CD4-positive, alpha-beta T cell (primary cell): ENCODE results near the gene RPS27L. TPM values are rescaled to one million over a fixed set of nuclear protein-coding genes. Genes with fewer than 3 reads are reported as not detected.

Experiments
- ATAC-seq: fragments of 200-7000 bp; cut with Tn5 transposase; one replicate; pipeline ENCODE4 v1.10.0; 2022; ENCODE audit warnings: mild to moderate bottlenecking; ENCODE audit not compliant: poor library complexity
- CTCF ChIA-PET: fragments of 350-600 bp; sonication (Branson Sonifier 250); formaldehyde crosslinking; loops from one replicate; lab custom pipeline; 2021; ENCODE audit warnings: antibody characterized with exemption, inconsistent platforms; lab: Charles Lee
- POLR2A ChIA-PET: fragments of 350-600 bp; sonication (Branson Sonifier 250); formaldehyde crosslinking; loops from one replicate; lab custom pipeline; 2021; ENCODE audit warnings: antibody characterized with exemption, inconsistent platforms; lab: Charles Lee
- DNase-seq, 14 experiments: peaks; one replicate each; pipeline ENCODE4 v3.0.0-alpha.2; 2013 to 2020; ENCODE audit warnings: mixed read lengths in 2 of 14
- H3K27ac ChIP-seq, 2 donors: one replicate each; pipeline versions ENCODE4 v1.5.1 to v1.7.0; 2013; ENCODE audit warnings: low read length in 2 of 2, low read depth in 1 of 2, mild to moderate bottlenecking in 1 of 2
- H3K27me3 ChIP-seq, 2 experiments: 1 replicate in 1 of 2; 2 replicates in 1 of 2; pipeline versions ENCODE4 v1.6.1 to v1.7.0; 2013; ENCODE audit warnings: low read length in 2 of 2, control low read depth in 1 of 2, mild to moderate bottlenecking in 1 of 2, moderate library complexity in 1 of 2; ENCODE audit not compliant: insufficient read depth in 2 of 2, control insufficient read depth in 1 of 2
- H3K36me3 ChIP-seq: one replicate; pipeline ENCODE4 v1.6.1; 2013; ENCODE audit warnings: low read length, control low read depth; ENCODE audit not compliant: insufficient read depth
- H3K4me1 ChIP-seq: one replicate; pipeline ENCODE4 v1.6.1; 2013; ENCODE audit warnings: low read length, control low read depth; ENCODE audit not compliant: insufficient read depth
- H3K4me3 ChIP-seq: one replicate; pipeline ENCODE4 v1.5.1; 2013; ENCODE audit warnings: mild to moderate bottlenecking, low read length, moderate library complexity
- H3K9me3 ChIP-seq, 2 experiments: 1 replicate in 1 of 2; 2 replicates in 1 of 2; pipeline versions ENCODE4 v1.6.1 to v1.7.0; 2013; ENCODE audit warnings: low read length in 2 of 2, mild to moderate bottlenecking in 2 of 2, control low read depth in 1 of 2, moderate library complexity in 1 of 2; ENCODE audit not compliant: control insufficient read depth in 1 of 2, insufficient read depth in 1 of 2
- H3K27ac Mint-ChIP-seq: one replicate; pipeline ENCODE4 v1.8.0; 2020; ENCODE audit warnings: mixed read lengths
- H3K27me3 Mint-ChIP-seq: one replicate; pipeline ENCODE4 v1.8.0; 2021; ENCODE audit warnings: mixed read lengths
- H3K36me3 Mint-ChIP-seq: one replicate; pipeline ENCODE4 v1.8.0; 2021; ENCODE audit warnings: low read depth, mixed read lengths
- H3K4me1 Mint-ChIP-seq: one replicate; pipeline ENCODE4 v1.8.0; 2021; ENCODE audit warnings: low read depth, mixed read lengths
- H3K4me3 Mint-ChIP-seq: one replicate; pipeline ENCODE4 v1.8.0; 2020; ENCODE audit warnings: mild to moderate bottlenecking, mixed read lengths
- H3K9me3 Mint-ChIP-seq: one replicate; pipeline ENCODE4 v1.8.0; 2020; ENCODE audit warnings: mixed read lengths
- CTCF ChIP-seq: fragments of 200-600 bp; IDR thresholded peaks from one replicate; pipeline ENCODE4 v1.8.0; 2022; ENCODE audit warnings: antibody characterized with exemption, mild to moderate bottlenecking
- intact Hi-C, 2 experiments: fragments of 100-400 bp; cut with DNase I in 1 of 2; cut with micrococcal nuclease in 1 of 2; formaldehyde crosslinking; loops; one replicate each; pipeline versions ENCODE4 v1.15.1 to v1.9.0; 2023 to 2025; cut with DNase I, micrococcal nuclease
- polyA plus RNA-seq, 2 donors: library from polyadenylated mRNA; unstranded; fragments of 120-200 nt; gene quantifications; one replicate each; pipeline ENCODE4 v1.2.1, GENCODE V29; 2013
- total RNA-seq, 174 experiments: library from RNA in 2 of 174; stranded (reverse) in 2 of 174; gene quantifications; one replicate each; pipeline ENCODE4 v1.2.3 and lab custom pipeline; 2021 to 2026

Gene RPS27L
- total RNA-seq (10 to 100 TPM; 40.0 to 43.1 TPM), total RNA-seq (lab: John Stamatoyannopoulos, UW) (14.8 to 117 (median 58.0) reads per million in 172 experiments)
- polyA plus RNA-seq (2013, experiment 1 of 2) = 87.2 TPM
- polyA plus RNA-seq (2013, experiment 2 of 2) = 77.8 TPM

- Mint-ChIP-seq H3K4me3 (peak within 1 kb of the TSS; percentile 100), H3K4me1 (peaks cover 36% of the 10 kb centered on the region), H3K9me3 (no peaks in the 10 kb centered on the region), H3K27ac (peak within 1 kb of the TSS; percentile 98), H3K27me3 (no peaks in the 10 kb centered on the region), H3K36me3 (peaks cover 42% of the 10 kb centered on the region)
- Histone ChIP-seq H3K9me3 (no peaks in the 10 kb centered on the region), H3K4me3 (peak within 1 kb of the TSS; percentile 95), H3K4me1 (peaks cover 10% of the 10 kb centered on the region), H3K27ac (peak within 1 kb of the TSS; percentile 53 to 70), H3K36me3 (peaks cover 19% of the 10 kb centered on the region), H3K27me3 (no peaks in the 10 kb centered on the region)
- intact Hi-C loops = loop anchor here (1.0 to 5.0 kb wide), 7 partner anchors 32 to 124 kb away; partner anchors contain the start of genes APH1B (in 1 of the 2) and RAB8B (in 1 of the 2)
- ChIA-PET POLR2A (interaction anchor here (0.6 to 6.2 kb wide), 20 partner anchors 9 to 936 kb away, joined by 3 to 103 read pairs (median 5); partner anchors contain the start of genes APH1B, CIAO2A, RAB8B and USP3), CTCF (interaction anchor here (0.7 to 1.1 kb wide), 2 partner anchors 29 to 80 kb away, joined by 3 read pairs; no protein-coding TSS in a partner anchor)
- ATAC-seq = peak; percentile 97
- peak; percentile 74 to 92 (median 86) for DNase-seq
- TF ChIP-seq CTCF = no peak
These were observed at the start of gene RPS27L for GRCh38 chr15:63157118-63157843. Gene RPS27L, minus strand, starts transcription at chr15:63157477. Its CDS starts 72 bp downstream, at chr15:63157405.

GRCh38 chr15:63206079-63206478, 48.8 kb upstream of the RPS27L start:
- POLR2A ChIA-PET = interaction anchor here (5.8 kb wide), 1 partner anchor 13 kb away, joined by 51 read pairs; no protein-coding TSS in a partner anchor
- Mint-ChIP-seq H3K4me3 (no peak overlapping the region), H3K27ac (peak overlapping the region; percentile 22), H3K4me1 (peaks cover 84% of the 10 kb centered on the region), H3K27me3 (no peaks in the 10 kb centered on the region), H3K9me3 (no peaks in the 10 kb centered on the region), H3K36me3 (peaks cover 30% of the 10 kb centered on the region)
- DNase-seq (no peak), ATAC-seq (no peak)
- H3K9me3 ChIP-seq = no peaks in the 10 kb centered on the region
- H3K27me3 ChIP-seq = no peaks in the 10 kb centered on the region
- H3K4me1 ChIP-seq = peaks cover 65% of the 10 kb centered on the region
- H3K36me3 ChIP-seq = peaks cover 9% of the 10 kb centered on the region
- H3K27ac ChIP-seq = no peak overlapping the region
- no peak overlapping the region for H3K4me3 ChIP-seq
- intact Hi-C loops = no loop called here
- no peak for TF ChIP-seq CTCF
- CTCF ChIA-PET = no interaction called here

- DNase-seq (peak in 10 of 14 experiments; percentile 15 to 75 (median 34)), ATAC-seq (peak; percentile 92)
- intact Hi-C loops = loop anchor here in 1 of 2 experiments (1.0 kb wide), 2 partner anchors 9 to 11 kb away; no protein-coding TSS in a partner anchor
- H3K4me3 Mint-ChIP-seq = peak overlapping the region; percentile 40
- peaks cover 92% of the 10 kb centered on the region for H3K4me1 Mint-ChIP-seq
- POLR2A ChIA-PET = interaction anchor here (2.2 to 5.8 kb wide), 2 partner anchors 10 kb away, joined by 9 to 51 read pairs; no protein-coding TSS in a partner anchor
- no peaks in the 10 kb centered on the region for H3K9me3 Mint-ChIP-seq
- no peak overlapping the region for H3K27ac ChIP-seq
- CTCF ChIA-PET = interaction anchor here (0.6 to 2.0 kb wide), 5 partner anchors 9 to 68 kb away, joined by 3 to 8 read pairs (median 3); no protein-coding TSS in a partner anchor
- H3K27me3 Mint-ChIP-seq = no peaks in the 10 kb centered on the region
- H3K36me3 ChIP-seq = peaks cover 9% of the 10 kb centered on the region
- no peaks in the 10 kb centered on the region for H3K9me3 ChIP-seq
- H3K4me3 ChIP-seq = no peak overlapping the region
- peak overlapping the region; percentile 48 for H3K27ac Mint-ChIP-seq
- H3K4me1 ChIP-seq = peaks cover 58% of the 10 kb centered on the region
- H3K36me3 Mint-ChIP-seq = peaks cover 40% of the 10 kb centered on the region
- H3K27me3 ChIP-seq = no peaks in the 10 kb centered on the region
- TF ChIP-seq CTCF = no peak
These were observed 46.3 kb upstream of the RPS27L start for GRCh38 chr15:63203451-63204090.
